Stimulated activated CD8-positive, alpha-beta memory T cell treated with anti-CD3 and anti-CD28 coated beads, Interleukin-15, amount 100 ng/mL, for 24 hours (primary cell): ENCODE data around the gene NAA30.
"Not testable (repeated sequence)": the region's sequence is repeated elsewhere in the genome, so short reads cannot be mapped to it uniquely, and the experiment has no call there.

ENCODE experiments used
- DNase-seq: peaks from one replicate; pipeline ENCODE4 v3.0.0-alpha.2; 2020; ENCODE audit warnings: low read depth

Gene NAA30

DNA sequence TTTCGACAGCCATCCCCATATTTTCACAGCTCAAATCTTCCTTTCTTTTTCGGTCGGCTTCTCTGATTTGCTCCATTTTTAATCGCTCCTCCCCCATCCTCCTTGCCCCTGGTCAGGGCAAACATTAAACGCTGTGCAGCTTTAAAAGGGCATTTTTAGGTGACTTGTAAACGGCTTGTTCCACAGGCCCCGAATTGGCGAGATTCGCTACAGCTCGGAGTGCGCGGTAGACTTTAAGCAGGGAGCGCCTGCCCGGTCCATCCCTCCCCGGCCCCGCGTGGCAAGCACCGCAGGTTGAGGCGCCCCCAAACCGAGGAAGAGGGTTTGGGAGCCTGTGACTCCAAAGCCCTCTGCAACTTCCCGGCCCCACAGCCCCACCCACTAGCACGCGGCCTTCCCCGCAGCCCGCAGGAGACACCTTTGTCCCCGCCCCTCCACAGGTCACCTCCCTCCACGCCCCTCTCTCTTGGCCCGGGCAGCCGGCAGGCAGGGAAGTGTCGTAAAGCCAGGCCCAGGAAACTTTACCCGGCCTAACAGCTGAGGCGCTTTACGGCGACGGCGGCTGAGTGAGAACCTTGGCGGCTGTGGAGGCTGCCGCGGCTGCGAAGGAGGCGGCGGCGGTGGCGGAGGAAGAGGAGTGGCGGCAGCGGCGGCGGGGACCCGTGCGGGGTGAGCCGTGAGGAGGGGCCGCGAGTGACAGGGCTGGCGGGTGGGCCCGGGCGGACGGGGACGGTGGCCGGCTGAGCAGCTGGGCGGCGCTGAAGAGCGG is at the start of gene NAA30:
Gene NAA30, plus strand, starts transcription at position 550 of the 769 bp plus-strand sequence. CDS start 372 bp downstream, outside the sequence.
- peak; percentile 68 for DNase-seq

GRCh38 chr14:57343545-57344297 is 46.7 kb upstream of the NAA30 start:
- not testable (repeated sequence) for DNase-seq

- no peak for DNase-seq
Measured at GRCh38 chr14:57345106-57345505, 45.3 kb upstream of the NAA30 start.

- no peak for DNase-seq
Measured at GRCh38 chr14:57346741-57347140, 43.6 kb upstream of the NAA30 start.

DNA sequence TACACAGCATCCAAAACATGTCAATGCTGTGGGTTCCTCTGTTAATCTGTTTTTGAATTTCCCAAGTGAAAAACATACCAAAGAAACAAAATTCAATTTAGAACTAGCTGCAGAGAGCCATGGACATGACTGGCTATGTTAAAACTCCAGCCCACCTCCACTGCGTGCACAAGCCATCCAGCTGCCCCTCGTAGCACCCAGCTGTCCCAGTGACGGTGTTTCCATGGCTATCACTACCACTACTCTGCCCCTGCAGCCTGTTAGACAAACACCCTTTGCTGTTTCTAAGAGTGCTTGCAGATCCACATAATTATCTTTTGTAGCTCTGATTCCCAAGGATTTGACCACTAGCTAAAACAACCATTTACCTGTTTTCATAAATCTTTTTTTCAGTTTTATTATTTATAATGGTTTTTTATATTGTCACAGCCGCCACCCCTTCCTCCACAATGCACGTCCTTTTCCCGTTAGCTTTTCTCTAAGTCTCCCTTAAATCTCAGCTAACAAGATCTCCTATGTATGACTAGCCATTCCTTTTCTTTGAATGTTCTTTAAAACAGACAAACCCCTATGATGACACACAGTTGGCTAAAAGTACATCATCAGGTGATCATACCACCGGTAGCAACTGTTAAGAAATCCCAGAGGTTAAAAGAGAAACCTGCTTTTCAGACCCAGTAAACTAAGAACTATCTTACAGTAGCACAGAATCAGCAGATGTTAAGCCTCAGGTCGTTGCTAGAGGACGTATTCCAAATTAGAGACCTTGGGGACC is 37.8 kb upstream of the NAA30 start:
- DNase-seq = no peak

DNA sequence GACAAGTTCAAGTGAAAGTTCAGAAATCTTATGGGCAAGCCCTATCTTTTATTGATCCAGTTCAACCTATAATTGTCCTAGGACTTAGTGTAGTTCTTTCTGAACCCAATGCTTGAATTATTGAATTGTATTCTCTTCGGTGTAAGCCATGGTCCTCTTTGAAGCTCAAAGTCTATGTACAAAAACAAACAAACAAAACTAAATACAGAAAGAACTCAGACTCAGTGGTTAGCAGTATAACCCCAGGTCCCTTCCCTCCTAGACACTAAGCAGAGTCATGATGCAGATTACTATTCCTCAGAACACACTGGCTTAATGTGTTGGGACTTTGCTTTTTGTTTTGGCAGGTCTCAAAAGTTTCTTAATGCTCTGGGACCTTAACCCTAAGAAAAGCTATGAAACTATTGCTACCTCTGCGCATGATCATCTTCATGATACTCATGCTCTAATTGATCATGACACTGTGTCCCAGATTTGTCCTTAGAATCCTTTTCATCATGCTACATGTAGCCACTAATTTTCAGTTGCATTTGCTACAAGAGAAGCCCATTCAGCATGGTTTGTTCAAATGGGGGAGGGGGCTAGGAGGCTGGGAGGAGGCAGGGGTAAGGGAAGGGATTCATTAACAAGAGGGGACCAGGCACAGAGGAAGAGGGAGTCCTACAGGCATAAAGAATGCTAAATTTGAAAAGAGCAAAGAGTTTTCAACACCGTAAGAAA is 35.1 kb upstream of the NAA30 start:
- DNase-seq = no peak

DNA sequence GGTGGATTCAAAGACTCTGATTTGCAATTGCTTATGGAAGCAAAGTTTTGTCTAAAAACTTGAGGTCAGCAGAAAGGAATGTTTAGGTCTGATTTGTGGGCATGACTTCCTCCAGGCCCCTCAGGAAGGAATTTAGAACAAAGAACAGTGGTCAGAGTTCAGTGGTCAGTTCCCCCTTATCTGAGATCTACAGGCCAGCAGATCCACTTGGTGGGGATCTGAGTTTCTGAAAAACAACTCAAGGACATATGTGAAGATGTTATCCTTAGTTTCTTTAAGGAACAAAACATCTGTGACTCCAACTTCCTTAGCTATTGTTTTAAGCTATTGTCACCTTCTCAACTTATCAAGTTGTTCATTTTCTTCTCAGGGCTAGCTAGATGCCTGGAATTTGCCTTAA is 28.0 kb upstream of the NAA30 start:
- no peak for DNase-seq

GRCh38 chr14:57364659-57365450 is 25.5 kb upstream of the NAA30 start:
- no peak for DNase-seq

DNA sequence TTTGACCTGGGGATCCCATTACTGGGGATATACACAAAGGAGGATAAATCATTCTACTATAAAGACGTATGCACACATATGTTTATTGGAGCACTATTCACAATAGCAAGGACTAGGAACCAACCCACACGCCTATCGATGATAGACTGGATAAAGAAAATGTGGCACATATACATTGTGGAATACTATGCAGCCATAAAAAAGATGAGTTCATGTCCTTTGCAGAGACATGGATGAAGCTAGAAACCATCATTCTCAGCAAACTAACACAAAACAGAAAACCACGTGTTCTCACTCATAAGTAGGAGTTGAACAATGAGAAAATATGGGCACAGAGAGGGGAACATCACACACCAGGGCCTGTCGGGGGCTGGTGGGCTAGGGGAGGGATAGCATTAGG is 20.2 kb upstream of the NAA30 start:
- DNase-seq = not testable (repeated sequence)

DNA sequence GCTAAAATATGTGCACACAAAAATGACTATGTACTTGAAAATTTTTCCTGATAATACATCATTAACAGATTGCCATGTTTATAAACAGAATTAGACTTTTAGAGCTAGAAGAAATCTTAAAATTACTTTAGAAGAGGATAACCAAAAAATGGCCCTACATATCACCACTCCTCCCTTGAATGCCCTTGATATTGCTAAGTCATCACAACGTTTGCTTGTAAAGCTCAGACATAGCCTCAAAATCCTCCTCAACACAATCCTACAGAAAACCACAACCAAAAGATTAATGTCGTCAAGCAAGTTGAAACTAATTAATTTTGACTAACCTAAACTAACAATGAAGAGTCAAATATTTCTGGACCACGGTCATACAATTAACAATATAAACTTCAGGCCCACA is 19.4 kb upstream of the NAA30 start:
- DNase-seq = no peak

DNA sequence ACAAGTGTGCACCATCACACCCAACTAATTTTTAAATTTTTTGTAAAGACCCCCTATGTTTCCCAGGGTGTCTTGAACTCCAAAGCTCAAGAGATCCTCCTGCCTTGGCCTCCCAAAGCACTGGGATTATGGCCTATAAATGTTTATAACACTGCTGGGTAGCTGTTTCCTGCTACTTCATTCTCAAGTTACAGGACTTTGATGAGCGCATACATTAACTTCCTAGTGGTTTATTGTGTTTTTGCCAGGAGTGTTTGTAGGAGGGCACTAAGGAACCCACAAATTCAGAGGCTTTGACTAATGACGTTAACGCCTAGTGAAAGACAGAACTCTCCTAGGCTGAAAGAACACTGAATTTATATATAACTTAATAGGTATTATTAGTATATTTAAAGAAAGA is 15.2 kb upstream of the NAA30 start:
- no peak for DNase-seq

DNA sequence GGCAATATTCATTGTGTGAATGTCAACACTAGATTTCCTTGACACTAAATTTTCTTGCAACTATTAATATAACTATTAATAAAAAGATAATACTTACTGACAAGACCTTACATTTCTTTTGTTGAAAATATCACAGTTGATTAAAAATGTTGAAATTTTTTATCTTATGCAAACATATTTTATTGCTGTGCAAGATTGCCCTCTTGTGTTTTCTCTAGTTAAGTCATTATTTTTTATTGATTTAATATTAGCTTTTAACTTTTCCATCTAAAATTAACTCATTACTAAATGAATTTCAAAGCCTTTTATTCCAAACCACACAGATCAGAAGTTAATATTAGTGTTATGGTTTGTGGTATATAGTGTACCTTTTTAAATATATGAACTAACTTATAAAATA is 11.7 kb upstream of the NAA30 start:
- no peak for DNase-seq

DNA sequence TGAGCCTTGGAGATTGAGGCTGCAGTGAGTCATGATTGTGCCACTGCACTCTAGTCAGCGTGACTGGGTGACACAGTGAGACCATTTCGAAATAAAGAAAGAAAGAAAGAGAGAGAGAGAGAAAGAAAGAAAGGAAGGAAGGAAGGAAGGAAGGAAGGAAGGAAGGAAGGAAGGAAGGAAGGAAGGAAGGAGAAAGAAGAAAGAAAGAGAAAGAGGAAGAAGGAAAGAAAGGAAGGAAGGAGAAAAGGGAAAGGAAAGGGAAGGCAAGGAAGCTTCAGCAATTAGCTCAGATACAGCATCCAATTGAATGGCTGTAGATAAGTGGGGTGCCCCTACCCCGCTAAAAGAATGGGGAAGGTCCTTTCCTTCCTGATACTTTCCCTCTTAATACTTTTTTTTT is 9.5 kb upstream of the NAA30 start:
- no peak for DNase-seq

GRCh38 chr14:57382283-57382682 is 8.1 kb upstream of the NAA30 start:
- DNase-seq = no peak

DNA sequence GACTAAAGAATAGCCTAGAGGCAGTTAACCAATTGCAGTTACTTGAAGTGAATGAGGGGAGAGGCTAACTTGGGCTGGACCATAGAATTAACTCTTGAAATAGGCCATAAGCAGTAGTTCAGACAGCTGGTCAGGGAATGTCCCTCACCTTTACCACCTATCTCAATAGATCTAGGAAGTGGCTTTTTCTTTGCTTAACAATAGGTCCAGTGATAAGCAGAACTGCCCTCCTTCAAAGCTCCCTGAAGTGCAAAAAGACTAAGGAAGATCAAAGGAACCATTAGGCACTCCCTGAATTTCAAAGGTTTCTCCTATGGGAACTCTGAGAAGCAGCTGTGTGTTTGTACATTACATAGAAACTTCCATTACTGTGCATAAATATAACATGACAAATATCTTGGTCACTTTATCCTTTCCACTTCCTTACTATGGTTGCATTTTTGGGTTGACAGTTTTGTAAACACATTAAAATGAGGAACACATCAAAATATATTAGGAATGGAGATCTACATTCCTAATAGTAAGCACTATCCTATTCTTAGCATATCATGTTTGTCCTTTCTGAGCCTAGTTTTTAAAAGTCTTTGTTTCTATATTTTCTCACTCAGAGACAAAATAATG is 7.2 kb upstream of the NAA30 start:
- DNase-seq = no peak

DNA sequence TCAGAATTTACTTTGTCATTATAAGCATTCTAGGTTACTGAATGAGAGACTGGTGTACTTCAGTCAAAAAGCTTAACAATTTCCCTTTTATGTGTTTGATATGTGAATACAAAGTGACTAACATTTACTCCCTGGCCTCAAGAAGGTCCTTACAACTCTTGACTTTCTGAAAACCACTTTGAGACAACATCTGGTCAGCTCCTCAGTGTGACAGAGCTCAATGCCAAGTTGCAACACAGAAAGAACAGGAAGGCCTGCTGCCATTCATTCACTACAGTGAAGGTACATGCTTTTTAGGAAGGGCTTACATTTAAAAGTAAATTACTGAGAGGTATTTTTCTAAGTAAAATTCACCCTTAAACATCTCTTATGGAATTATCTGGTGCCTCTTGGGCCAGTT is 2.3 kb upstream of the NAA30 start:
- DNase-seq = no peak

- DNase-seq = no peak
Measured at GRCh38 chr14:57389646-57390036, 745 bp upstream of the NAA30 start.

DNA sequence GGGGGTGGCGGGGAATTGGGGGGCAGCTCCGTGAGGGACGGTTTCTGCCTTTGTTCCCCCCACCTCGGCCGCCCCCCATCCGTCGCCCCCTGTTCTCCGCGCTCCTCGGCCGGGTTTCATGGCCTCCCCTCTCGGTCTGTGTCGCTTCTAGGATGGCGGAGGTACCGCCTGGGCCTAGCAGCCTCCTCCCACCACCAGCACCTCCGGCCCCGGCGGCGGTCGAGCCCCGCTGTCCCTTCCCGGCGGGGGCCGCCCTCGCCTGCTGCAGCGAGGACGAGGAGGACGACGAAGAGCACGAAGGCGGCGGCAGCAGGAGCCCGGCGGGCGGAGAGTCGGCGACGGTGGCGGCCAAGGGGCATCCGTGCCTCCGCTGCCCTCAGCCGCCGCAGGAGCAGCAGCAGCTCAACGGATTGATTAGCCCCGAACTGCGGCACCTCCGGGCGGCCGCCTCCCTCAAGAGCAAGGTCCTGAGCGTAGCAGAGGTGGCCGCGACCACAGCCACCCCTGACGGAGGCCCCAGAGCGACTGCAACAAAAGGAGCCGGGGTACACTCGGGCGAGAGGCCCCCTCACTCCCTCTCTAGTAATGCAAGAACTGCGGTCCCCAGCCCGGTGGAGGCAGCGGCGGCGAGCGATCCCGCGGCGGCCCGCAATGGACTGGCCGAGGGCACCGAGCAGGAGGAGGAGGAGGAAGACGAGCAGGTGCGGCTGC is 575 bp downstream of the NAA30 start:
- no peak for DNase-seq

GRCh38 chr14:57391517-57392195 is 1.3 kb downstream of the NAA30 start:
- no peak for DNase-seq

GRCh38 chr14:57392830-57393229 is 2.4 kb downstream of the NAA30 start:
- no peak for DNase-seq
